Lower leg skin (tissue), 4 donors: Measurements from ENCODE around the gene BICDL1. TPM values are rescaled to one million over a fixed set of nuclear protein-coding genes. Genes with fewer than 3 reads are reported as not detected.

Experiments
- DNase-seq, 2 donors: peaks; one replicate each; pipeline ENCODE4 v3.0.0-alpha.2; 2019; ENCODE audit warnings: low spot score in 2 of 2
- H3K4me3 ChIP-seq: fragments of 200-600 bp; sonication (generic); 2 replicates; pipeline ENCODE4 v1.5.1; 2017; ENCODE audit warnings: mild to moderate bottlenecking, low read depth; ENCODE audit not compliant: poor library complexity, severe bottlenecking
- CTCF ChIP-seq, 3 donors: fragments of 450-650 bp; IDR thresholded peaks; one replicate each; pipeline ENCODE4 v1.5.1; 2016; ENCODE audit warnings: antibody characterized with exemption in 3 of 3, mild to moderate bottlenecking in 3 of 3, moderate library complexity in 2 of 3
- POLR2A ChIP-seq, 2 donors: fragments of 450-650 bp; IDR thresholded peaks; one replicate each; pipeline ENCODE4 v1.6.1; 2016 to 2017; ENCODE audit warnings: antibody characterized with exemption in 2 of 2, mild to moderate bottlenecking in 1 of 2, moderate library complexity in 1 of 2
- WGBS, 2 donors: methylation state at CpG; one replicate each; pipeline ENCODE4 v1.1.5; 2018; 5-methylcytosine and 5-hydroxymethylcytosine counted together
- intact Hi-C: fragments of 100-400 bp; cut with DNase I; formaldehyde crosslinking; loops from one replicate; pipeline ENCODE4 v1.15.0; 2023; ENCODE audit warnings: low total_unique reads
- total RNA-seq, 4 donors: library from RNA; depleted of rRNA; stranded (reverse); fragments of >200 nt; gene quantifications; one replicate each; pipeline ENCODE4 v1.1.0, GENCODE V29; 2016

The BICDL1 gene
- total RNA-seq, 4 donors from 2014 or later, result 98.2 to 190 (median 131) TPM

- TF ChIP-seq CTCF (IDR thresholded peaks at IDR 0.05), result no peak
- no peak for TF ChIP-seq POLR2A (IDR thresholded peaks at IDR 0.05)
- no peak overlapping the region for H3K4me3 ChIP-seq
- intact Hi-C loops, result no loop called here
- no peak for DNase-seq
- 49 to 58% methylated on average over 16 to 17 of the region's 17 CpGs for WGBS, 2 donors
Measured at GRCh38 chr12:120093592-120094355, 104.7 kb downstream of the BICDL1 start.

GRCh38 chr12:120094485-120094884 lies 105.4 kb downstream of the BICDL1 start:
- no peak for DNase-seq
- no peak overlapping the region for H3K4me3 ChIP-seq
- intact Hi-C loops, result no loop called here
- 55 to 59% methylated on average over 4 to 7 of the region's 9 CpGs for WGBS, 2 donors
- TF ChIP-seq CTCF (IDR thresholded peaks at IDR 0.05), result no peak
- no peak for TF ChIP-seq POLR2A (IDR thresholded peaks at IDR 0.05)

- WGBS, 2 donors, result 91 to 92% methylated on average over 12 to 13 of the region's 13 CpGs
- intact Hi-C loops, result no loop called here
- TF ChIP-seq POLR2A (IDR thresholded peaks at IDR 0.05) (no peak), CTCF (IDR thresholded peaks at IDR 0.05) (no peak)
- no peak overlapping the region for H3K4me3 ChIP-seq
- DNase-seq, result no peak
Measured at GRCh38 chr12:120095331-120095730, 106.3 kb downstream of the BICDL1 start.

GRCh38 chr12:120095736-120096135 lies 106.7 kb downstream of the BICDL1 start:
- intact Hi-C loops, result no loop called here
- no peak for TF ChIP-seq POLR2A (IDR thresholded peaks at IDR 0.05)
- no peak for TF ChIP-seq CTCF (IDR thresholded peaks at IDR 0.05)
- 73 to 77% methylated on average over 8 of the region's 8 CpGs for WGBS, 2 donors

GRCh38 chr12:120096671-120097202 lies 107.7 kb downstream of the BICDL1 start:
- DNase-seq, result no peak
- TF ChIP-seq POLR2A (IDR thresholded peaks at IDR 0.05) (no peak), CTCF (IDR thresholded peaks at IDR 0.05) (no peak)
- intact Hi-C loops, result no loop called here
- no peak overlapping the region for H3K4me3 ChIP-seq
- WGBS, 2 donors, result 93 to 94% methylated on average over 34 of the region's 34 CpGs

More at GRCh38 chr12:120095736-120096135, 106.7 kb downstream of the BICDL1 start:
- H3K4me3 ChIP-seq, result no peak overlapping the region
- no peak for DNase-seq
